ENCODE data around the gene SORBS2.

The SORBS2 gene

GRCh38 chr4:185839770-185840169 lies 27.8 kb upstream of the SORBS2 start:
- DNase-seq (ENCODE audit: low read depth): no peak
- TF ChIP-seq CTCF (IDR thresholded peaks at IDR 0.05; ENCODE audit: insufficient read depth, low read depth, low read length, missing control alignments): no peak
- no peak overlapping the region for H3K4me3 ChIP-seq (ENCODE audit: low read depth, low read length)

GRCh38 chr4:185839194-185839712 lies 27.3 kb upstream of the SORBS2 start:
- no peak for TF ChIP-seq CTCF (IDR thresholded peaks at IDR 0.05; ENCODE audit: insufficient read depth, low read depth, low read length, missing control alignments)
- H3K4me3 ChIP-seq (ENCODE audit: low read depth, low read length): no peak overlapping the region
- DNase-seq (ENCODE audit: low read depth): peak; percentile 9

- no peak overlapping the region for H3K4me3 ChIP-seq (ENCODE audit: low read depth, low read length)
- no peak for TF ChIP-seq CTCF (IDR thresholded peaks at IDR 0.05; ENCODE audit: insufficient read depth, low read depth, low read length, missing control alignments)
- no peak for DNase-seq (ENCODE audit: low read depth)
These were observed 26.7 kb upstream of the SORBS2 start for GRCh38 chr4:185838514-185839193.

GRCh38 chr4:185838104-185838452 lies 26.1 kb upstream of the SORBS2 start:
- DNase-seq (ENCODE audit: low read depth): no peak
- H3K4me3 ChIP-seq (ENCODE audit: low read depth, low read length): no peak overlapping the region
- TF ChIP-seq CTCF (IDR thresholded peaks at IDR 0.05; ENCODE audit: insufficient read depth, low read depth, low read length, missing control alignments): no peak

- TF ChIP-seq CTCF (IDR thresholded peaks at IDR 0.05; ENCODE audit: insufficient read depth, low read depth, low read length, missing control alignments): no peak
- H3K4me3 ChIP-seq (ENCODE audit: low read depth, low read length): no peak overlapping the region
- DNase-seq (ENCODE audit: low read depth): no peak
These were observed 25.6 kb upstream of the SORBS2 start for GRCh38 chr4:185837415-185838103.

- no peak for DNase-seq (ENCODE audit: low read depth)
- H3K4me3 ChIP-seq (ENCODE audit: low read depth, low read length): no peak overlapping the region
- TF ChIP-seq CTCF (IDR thresholded peaks at IDR 0.05; ENCODE audit: insufficient read depth, low read depth, low read length, missing control alignments): no peak
These were observed 24.5 kb upstream of the SORBS2 start for GRCh38 chr4:185836241-185837084.
